Tibial artery (tissue), 4 donors: ENCODE data around the gene FERMT2.
"Not testable (repeated sequence)": the region's sequence is repeated elsewhere in the genome, so short reads cannot be mapped to it uniquely, and the experiment has no call there.

Experiments used
- DNase-seq, 2 donors: peaks; one replicate each; pipeline ENCODE4 v3.0.0-alpha.2; 2019
- H3K27ac ChIP-seq, 2 donors: fragments of 200-600 bp; sonication (generic) in 1 of 2; 1 replicate in 1 of 2; 2 replicates in 1 of 2; pipeline ENCODE4 v1.5.1; 2018 to 2019; ENCODE audit warnings: mild to moderate bottlenecking in 1 of 2
- H3K27me3 ChIP-seq, 2 donors: fragments of 200-600 bp; sonication (generic) in 1 of 2; one replicate each; pipeline versions ENCODE4 v1.5.1 to v1.6.0; 2016 to 2019
- H3K36me3 ChIP-seq, 3 donors: fragments of 200-600 bp; sonication (generic) in 2 of 3; one replicate each; pipeline ENCODE4 v1.5.1; 2016 to 2019; ENCODE audit warnings: mild to moderate bottlenecking in 2 of 3
- H3K4me1 ChIP-seq, 4 donors: fragments of 200-600 bp; sonication (generic) in 2 of 4; 1 replicate in 3 of 4; 2 replicates in 1 of 4; pipeline ENCODE4 v1.5.1; 2016 to 2019
- H3K4me3 ChIP-seq, 2 donors: fragments of 200-600 bp; sonication (generic) in 1 of 2; 1 replicate in 1 of 2; 2 replicates in 1 of 2; pipeline ENCODE4 v1.5.1; 2018 to 2019; ENCODE audit warnings: mild to moderate bottlenecking in 2 of 2
- H3K9me3 ChIP-seq, 3 donors: fragments of 200-600 bp; sonication (generic) in 1 of 3; one replicate each; pipeline ENCODE4 v1.5.1; 2016 to 2019
- intact Hi-C: fragments of 100-400 bp; cut with DNase I; formaldehyde crosslinking; loops from one replicate; pipeline ENCODE4 v1.15.0; 2023; ENCODE audit warnings: low total_unique reads
- TF ChIP-seq, protein P1 (sequence below), 2 experiments: fragments of 200-600 bp in 1 of 2; fragments of 450-650 bp in 1 of 2; IDR thresholded peaks; one replicate each; pipeline ENCODE4 v1.5.1; 2017 to 2019; ENCODE audit warnings: antibody characterized with exemption in 2 of 2, mild to moderate bottlenecking in 1 of 2, moderate library complexity in 1 of 2

The FERMT2 gene

DNA sequence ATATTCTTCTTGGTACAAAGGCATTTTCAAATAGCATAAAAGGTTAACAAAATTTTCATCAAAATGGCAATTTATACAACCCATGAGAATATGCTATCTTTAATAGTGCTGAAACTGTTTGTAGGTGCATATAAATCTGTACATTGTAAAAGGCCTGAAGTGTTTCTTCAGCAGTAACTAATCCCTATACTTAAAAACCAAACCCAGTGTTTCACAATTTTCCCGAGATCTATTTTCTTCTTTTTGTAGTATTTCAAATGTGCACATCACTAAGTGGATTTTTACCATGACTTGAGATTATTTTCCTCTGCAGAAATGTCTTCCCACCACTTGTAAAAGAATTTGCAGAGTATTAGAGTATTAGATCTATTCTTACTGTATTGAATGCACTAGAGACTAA lies 76.5 kb downstream of the FERMT2 start:
- Histone ChIP-seq H3K4me3 (no peak overlapping the region), H3K9me3 (no peaks in the 10 kb centered on the region), H3K27ac (no peak overlapping the region), H3K4me1 (peaks cover 0 to 62% (median 19%) of the 10 kb centered on the region in 4 donors), H3K36me3 (peaks cover 57 to 65% (median 58%) of the 10 kb centered on the region in 3 donors), H3K27me3 (no peaks in the 10 kb centered on the region)
- DNase-seq: no peak
- TF ChIP-seq, protein P1, sequence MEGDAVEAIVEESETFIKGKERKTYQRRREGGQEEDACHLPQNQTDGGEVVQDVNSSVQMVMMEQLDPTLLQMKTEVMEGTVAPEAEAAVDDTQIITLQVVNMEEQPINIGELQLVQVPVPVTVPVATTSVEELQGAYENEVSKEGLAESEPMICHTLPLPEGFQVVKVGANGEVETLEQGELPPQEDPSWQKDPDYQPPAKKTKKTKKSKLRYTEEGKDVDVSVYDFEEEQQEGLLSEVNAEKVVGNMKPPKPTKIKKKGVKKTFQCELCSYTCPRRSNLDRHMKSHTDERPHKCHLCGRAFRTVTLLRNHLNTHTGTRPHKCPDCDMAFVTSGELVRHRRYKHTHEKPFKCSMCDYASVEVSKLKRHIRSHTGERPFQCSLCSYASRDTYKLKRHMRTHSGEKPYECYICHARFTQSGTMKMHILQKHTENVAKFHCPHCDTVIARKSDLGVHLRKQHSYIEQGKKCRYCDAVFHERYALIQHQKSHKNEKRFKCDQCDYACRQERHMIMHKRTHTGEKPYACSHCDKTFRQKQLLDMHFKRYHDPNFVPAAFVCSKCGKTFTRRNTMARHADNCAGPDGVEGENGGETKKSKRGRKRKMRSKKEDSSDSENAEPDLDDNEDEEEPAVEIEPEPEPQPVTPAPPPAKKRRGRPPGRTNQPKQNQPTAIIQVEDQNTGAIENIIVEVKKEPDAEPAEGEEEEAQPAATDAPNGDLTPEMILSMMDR (IDR thresholded peaks at IDR 0.05): no peak
- intact Hi-C loops: no loop called here

DNA sequence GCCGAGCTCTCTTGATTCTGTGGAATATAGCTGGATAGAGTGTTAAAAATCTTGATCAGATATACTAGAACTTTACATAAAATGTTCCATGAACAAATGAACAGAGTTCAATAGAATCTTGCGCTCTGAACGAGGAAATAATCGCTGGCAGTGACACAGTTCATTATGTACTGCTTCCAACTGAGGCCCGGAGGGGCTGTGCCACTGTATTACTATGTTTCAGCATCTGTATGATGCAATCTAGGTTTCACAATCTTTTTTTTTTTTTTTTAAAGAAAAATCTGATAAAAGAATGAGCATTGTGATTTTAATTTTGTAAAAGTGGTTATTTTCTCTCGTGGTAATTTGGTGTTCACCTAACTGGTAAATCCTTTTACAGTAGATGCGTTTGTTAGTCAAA lies 77.2 kb downstream of the FERMT2 start:
- intact Hi-C loops: no loop called here
- peak in 1 of 2 donors; percentile 66 for DNase-seq
- Histone ChIP-seq H3K4me1 (peaks cover 0 to 55% (median 16%) of the 10 kb centered on the region in 4 donors), H3K27me3 (no peaks in the 10 kb centered on the region), H3K9me3 (no peaks in the 10 kb centered on the region), H3K27ac (peak overlapping the region in 1 of 2 donors; percentile 8), H3K4me3 (no peak overlapping the region), H3K36me3 (peaks cover 63 to 71% (median 65%) of the 10 kb centered on the region in 3 donors)
- TF ChIP-seq, protein P1 (IDR thresholded peaks at IDR 0.05): no peak

DNA sequence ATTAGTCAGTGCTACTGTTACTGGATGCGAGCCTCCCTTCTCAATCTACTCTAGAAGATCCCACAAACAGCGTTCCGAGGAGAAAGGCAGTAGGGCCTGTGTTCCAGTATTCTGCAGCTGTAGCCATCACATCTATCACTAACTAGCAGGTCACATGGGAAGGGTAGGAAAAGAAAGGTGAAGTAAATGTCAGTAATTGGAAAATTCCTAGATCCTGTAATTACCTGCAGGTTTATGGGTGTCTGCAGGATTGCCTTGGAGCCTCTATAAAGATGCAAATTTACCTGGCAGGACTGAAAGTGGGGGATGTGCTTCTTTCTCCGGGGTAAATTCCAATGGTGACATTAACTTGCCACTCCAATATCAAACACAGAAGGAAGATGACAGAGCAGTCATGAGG lies 77.8 kb downstream of the FERMT2 start:
- Histone ChIP-seq H3K4me1 (peaks cover 0 to 48% (median 16%) of the 10 kb centered on the region in 4 donors), H3K4me3 (no peak overlapping the region), H3K27me3 (no peaks in the 10 kb centered on the region), H3K36me3 (peaks cover 69 to 78% (median 71%) of the 10 kb centered on the region in 3 donors), H3K27ac (peak overlapping the region in 1 of 2 donors; percentile 8), H3K9me3 (no peaks in the 10 kb centered on the region)
- no peak for DNase-seq
- TF ChIP-seq, protein P1 (IDR thresholded peaks at IDR 0.05): no peak
- intact Hi-C loops: no loop called here

DNA sequence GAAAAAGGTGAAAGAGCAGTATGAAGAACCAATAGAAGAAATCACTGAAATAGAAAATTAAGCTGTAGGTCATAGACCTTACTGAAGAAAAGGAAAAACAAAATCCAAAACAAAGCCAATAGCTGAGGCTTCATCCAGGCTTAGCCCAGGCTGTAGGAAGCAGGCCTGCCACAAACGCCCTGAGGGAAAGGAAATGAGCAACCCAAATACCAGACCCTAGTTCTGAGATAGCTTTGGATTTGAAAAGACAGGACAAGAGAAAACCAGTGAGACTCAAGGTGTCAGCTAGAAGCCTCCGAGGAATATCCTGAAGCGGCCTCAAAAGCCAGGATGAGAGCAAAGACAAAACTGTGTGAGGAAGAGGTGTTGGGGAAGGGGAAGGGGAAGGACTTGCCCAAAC lies 79.2 kb downstream of the FERMT2 start:
- DNase-seq: no peak
- peaks cover 73 to 80% (median 78%) of the 10 kb centered on the region in 3 donors for H3K36me3 ChIP-seq
- H3K9me3 ChIP-seq: no peaks in the 10 kb centered on the region
- no peak overlapping the region for H3K4me3 ChIP-seq
- H3K27me3 ChIP-seq: no peaks in the 10 kb centered on the region
- peaks cover 0 to 38% (median 12%) of the 10 kb centered on the region in 4 donors for H3K4me1 ChIP-seq
- H3K27ac ChIP-seq: no peak overlapping the region
- intact Hi-C loops: no loop called here
- TF ChIP-seq, protein P1 (IDR thresholded peaks at IDR 0.05): no peak

DNA sequence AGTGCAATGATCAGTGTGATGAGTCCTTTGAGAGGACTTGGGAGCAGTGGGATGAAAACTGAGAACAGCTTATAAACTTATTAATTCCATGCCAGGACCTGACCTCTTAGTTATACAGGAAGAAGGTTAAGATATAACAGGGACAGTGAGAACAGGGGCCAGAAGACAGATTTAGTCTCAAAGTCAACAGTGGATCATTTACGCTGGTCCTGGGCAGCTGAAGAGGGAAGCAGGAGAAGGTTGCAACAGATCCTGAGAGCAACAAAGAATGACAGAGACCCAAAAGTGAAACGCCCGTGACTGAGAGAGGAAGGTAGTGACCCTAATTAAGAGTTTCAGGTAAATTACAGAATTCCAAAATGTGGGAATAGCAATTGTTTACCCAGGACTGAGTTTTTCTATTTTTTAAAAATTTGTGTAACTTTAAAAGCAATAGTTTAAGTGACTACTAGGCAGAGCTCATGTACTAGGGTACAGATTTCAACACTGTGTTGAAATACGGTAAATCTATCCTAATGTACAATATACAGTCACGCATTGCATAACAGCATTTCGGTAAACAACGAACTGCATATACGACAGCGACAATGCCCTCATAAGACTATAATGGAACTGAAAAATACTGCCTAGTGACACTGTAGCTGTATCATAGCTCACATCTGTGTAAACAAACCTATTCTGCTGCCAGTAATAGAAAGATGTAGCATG lies 81.8 kb downstream of the FERMT2 start:
- TF ChIP-seq, protein P1 (IDR thresholded peaks at IDR 0.05): no peak
- H3K4me1 ChIP-seq: peaks cover 0 to 22% (median 13%) of the 10 kb centered on the region in 4 donors
- intact Hi-C loops: no loop called here
- no peak overlapping the region for H3K27ac ChIP-seq
- peaks cover 62 to 89% (median 84%) of the 10 kb centered on the region in 3 donors for H3K36me3 ChIP-seq
- no peak overlapping the region for H3K4me3 ChIP-seq
- DNase-seq: no peak
- no peaks in the 10 kb centered on the region for H3K27me3 ChIP-seq
- H3K9me3 ChIP-seq: no peaks in the 10 kb centered on the region

DNA sequence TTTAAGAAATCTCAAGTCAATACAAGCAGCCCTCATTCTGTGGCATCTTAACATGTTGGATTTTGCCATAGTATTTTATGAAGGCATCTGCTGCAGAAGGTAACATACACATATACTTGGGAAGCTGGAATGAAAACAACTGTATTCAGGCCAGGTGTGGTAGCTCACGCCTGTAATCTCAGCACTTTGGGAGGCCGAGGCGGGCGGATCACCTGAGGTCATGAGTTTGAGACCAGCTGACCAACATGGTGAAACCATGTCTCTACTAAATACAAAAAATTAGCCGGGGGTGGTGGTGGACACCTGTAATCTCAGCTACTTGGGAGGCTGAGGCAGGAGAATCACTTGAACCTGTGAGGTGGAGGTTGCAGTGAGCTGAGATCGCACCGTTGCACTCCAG lies 86.0 kb downstream of the FERMT2 start:
- Histone ChIP-seq H3K36me3 (peaks cover 35 to 66% (median 57%) of the 10 kb centered on the region in 3 donors), H3K4me1 (peaks cover 0 to 46% (median 15%) of the 10 kb centered on the region in 4 donors)
- H3K27ac ChIP-seq, DNase-seq, H3K4me3 ChIP-seq, intact Hi-C loops, H3K27me3 ChIP-seq, H3K9me3 ChIP-seq: not testable (repeated sequence)
